Panc1 (cell line): Measurements from ENCODE around the gene TSPAN7. TPM values are rescaled to one million over a fixed set of nuclear protein-coding genes. Genes with fewer than 3 reads are reported as not detected.

Experiments used
- ATAC-seq: fragments of 200-7000 bp; cut with Tn5 transposase; 2 replicates; pipeline ENCODE4 v1.9.1; 2020; ENCODE audit warnings: mild to moderate bottlenecking, moderate library complexity
- BruUV-seq: library from RNA; stranded (reverse); fragments of 400-500 nt; replicated peaks from 2 replicates; lab custom pipeline; 2021; lab: Mats Ljungman, UMichigan
- CTCF ChIA-PET: fragments of 300-600 bp; sonication (Branson Sonifier 250); formaldehyde crosslinking; loops from one replicate; lab custom pipeline; 2022; ENCODE audit warnings: antibody characterized with exemption; lab: Charles Lee
- POLR2A ChIA-PET: fragments of 300-600 bp; sonication (Branson Sonifier 250); formaldehyde crosslinking; loops from one replicate; lab custom pipeline; 2022; ENCODE audit warnings: antibody characterized with exemption; lab: Charles Lee
- DNase-seq: peaks from one replicate; pipeline ENCODE4 v3.0.0-alpha.2; 2010; ENCODE audit warnings: low read depth, low spot score
- H3K27ac ChIP-seq: 2 replicates; pipeline ENCODE4 v1.5.1; 2011; ENCODE audit warnings: mild to moderate bottlenecking, low read length, inconsistent platforms
- H3K27me3 ChIP-seq: fragments of 200-500 bp; sonication (Bioruptor generic); 2 replicates; pipeline ENCODE4 v1.6.0; 2014; ENCODE audit warnings: low read length, inconsistent platforms; ENCODE audit not compliant: control insufficient read depth, insufficient read depth
- H3K36me3 ChIP-seq: fragments of 200-500 bp; sonication (Bioruptor generic); 2 replicates; pipeline ENCODE4 v1.5.1; 2014; ENCODE audit warnings: inconsistent platforms, mild to moderate bottlenecking, low read length, moderate library complexity; ENCODE audit not compliant: control insufficient read depth, insufficient read depth
- H3K4me1 ChIP-seq: 2 replicates; pipeline ENCODE4 v1.5.1; 2011; ENCODE audit warnings: inconsistent platforms, mild to moderate bottlenecking, low read length, moderate library complexity; ENCODE audit not compliant: control insufficient read depth, insufficient read depth
- H3K4me3 ChIP-seq, 2 experiments: 2 replicates each; pipeline ENCODE4 v1.5.1; 2011 to 2012; ENCODE audit warnings: low read depth in 2 of 2, low read length in 2 of 2, mild to moderate bottlenecking in 2 of 2, inconsistent platforms in 1 of 2, moderate library complexity in 1 of 2
- H3K9me3 ChIP-seq: fragments of 200-500 bp; sonication (Bioruptor generic); 2 replicates; pipeline ENCODE4 v1.5.1; 2014; ENCODE audit warnings: low read depth, mild to moderate bottlenecking, inconsistent platforms, low read length, moderate library complexity; ENCODE audit not compliant: control insufficient read depth, insufficient read depth
- POLR2AphosphoS5 ChIP-seq: IDR thresholded peaks from 2 replicates; pipeline ENCODE4 v1.6.1; 2012; ENCODE audit warnings: mild to moderate bottlenecking, low read depth, low read length, moderate library complexity
- SIN3A ChIP-seq: IDR thresholded peaks from 2 replicates; pipeline ENCODE4 v1.6.1; 2012; ENCODE audit warnings: low read depth, mild to moderate bottlenecking, low read length, moderate library complexity, borderline replicate concordance; ENCODE audit not compliant: insufficient read depth
- TCF7L2 ChIP-seq: IDR thresholded peaks from 2 replicates; pipeline ENCODE4 v1.6.1; 2011; ENCODE audit warnings: mild to moderate bottlenecking, low read depth, low read length, inconsistent platforms
- in situ Hi-C: cut with HindIII; loops from 2 replicates; pipeline ENCODE4 v1.10.0; 2016; ENCODE audit warnings: low sequenced_read_pairs, low pct_unique_long_range_greater_than_20kb
- intact Hi-C: fragments of 100-400 bp; cut with micrococcal nuclease; formaldehyde crosslinking; loops from one replicate; pipeline ENCODE4 v1.10.0; 2022; ENCODE audit not compliant: unreplicated experiment
- total RNA-seq: library from RNA; stranded (reverse); gene quantifications from one replicate; pipeline ENCODE4 v1.2.1, GENCODE V29; 2021; ENCODE audit not compliant: unreplicated experiment
- TF ChIP-seq, protein P1 (sequence below): fragments of 450-650 bp; IDR thresholded peaks from 2 replicates; pipeline ENCODE4 v1.5.1; 2017; ENCODE audit warnings: mild to moderate bottlenecking
- TF ChIP-seq, protein P2 (sequence below), 2 experiments: IDR thresholded peaks; 2 replicates each; pipeline ENCODE4 v1.6.1; 2011 to 2012; ENCODE audit warnings: low read depth in 2 of 2, control low read depth in 1 of 2, low read length in 1 of 2, mild to moderate bottlenecking in 1 of 2, moderate library complexity in 1 of 2; ENCODE audit not compliant: insufficient read depth in 1 of 2

The TSPAN7 gene
- total RNA-seq, 1 experiment from 2014 or later, result 0.13 TPM

DNA sequence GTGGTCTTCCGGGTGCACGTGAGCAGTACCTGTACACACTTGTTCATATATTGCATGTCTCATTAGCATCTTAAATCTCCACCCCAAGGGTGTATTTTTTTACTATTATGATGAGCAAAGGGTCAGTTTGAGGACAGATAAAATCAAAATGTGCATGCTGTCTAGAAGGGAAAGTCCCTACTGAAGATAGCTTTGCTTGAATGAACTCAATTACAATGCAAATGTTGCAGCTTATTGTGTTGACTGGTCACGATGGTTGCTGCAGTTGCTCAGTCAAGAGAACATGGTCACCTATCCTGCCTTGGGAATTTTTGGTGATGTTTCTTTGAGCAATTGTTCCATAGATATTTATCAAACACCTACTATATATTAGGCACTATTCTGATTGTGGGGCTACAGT, 136.1 kb downstream of the TSPAN7 start:
- BruUV-seq, result no TSS peak
- Histone ChIP-seq H3K9me3 (no peaks in the 10 kb centered on the region), H3K27ac (no peak overlapping the region), H3K4me3 (no peak overlapping the region), H3K4me1 (no peaks in the 10 kb centered on the region), H3K27me3 (no peaks in the 10 kb centered on the region), H3K36me3 (no peaks in the 10 kb centered on the region)
- DNase-seq (no peak), ATAC-seq (no peak)
- TF ChIP-seq, protein P1, sequence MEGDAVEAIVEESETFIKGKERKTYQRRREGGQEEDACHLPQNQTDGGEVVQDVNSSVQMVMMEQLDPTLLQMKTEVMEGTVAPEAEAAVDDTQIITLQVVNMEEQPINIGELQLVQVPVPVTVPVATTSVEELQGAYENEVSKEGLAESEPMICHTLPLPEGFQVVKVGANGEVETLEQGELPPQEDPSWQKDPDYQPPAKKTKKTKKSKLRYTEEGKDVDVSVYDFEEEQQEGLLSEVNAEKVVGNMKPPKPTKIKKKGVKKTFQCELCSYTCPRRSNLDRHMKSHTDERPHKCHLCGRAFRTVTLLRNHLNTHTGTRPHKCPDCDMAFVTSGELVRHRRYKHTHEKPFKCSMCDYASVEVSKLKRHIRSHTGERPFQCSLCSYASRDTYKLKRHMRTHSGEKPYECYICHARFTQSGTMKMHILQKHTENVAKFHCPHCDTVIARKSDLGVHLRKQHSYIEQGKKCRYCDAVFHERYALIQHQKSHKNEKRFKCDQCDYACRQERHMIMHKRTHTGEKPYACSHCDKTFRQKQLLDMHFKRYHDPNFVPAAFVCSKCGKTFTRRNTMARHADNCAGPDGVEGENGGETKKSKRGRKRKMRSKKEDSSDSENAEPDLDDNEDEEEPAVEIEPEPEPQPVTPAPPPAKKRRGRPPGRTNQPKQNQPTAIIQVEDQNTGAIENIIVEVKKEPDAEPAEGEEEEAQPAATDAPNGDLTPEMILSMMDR, result no peak
- TF ChIP-seq, protein P2, sequence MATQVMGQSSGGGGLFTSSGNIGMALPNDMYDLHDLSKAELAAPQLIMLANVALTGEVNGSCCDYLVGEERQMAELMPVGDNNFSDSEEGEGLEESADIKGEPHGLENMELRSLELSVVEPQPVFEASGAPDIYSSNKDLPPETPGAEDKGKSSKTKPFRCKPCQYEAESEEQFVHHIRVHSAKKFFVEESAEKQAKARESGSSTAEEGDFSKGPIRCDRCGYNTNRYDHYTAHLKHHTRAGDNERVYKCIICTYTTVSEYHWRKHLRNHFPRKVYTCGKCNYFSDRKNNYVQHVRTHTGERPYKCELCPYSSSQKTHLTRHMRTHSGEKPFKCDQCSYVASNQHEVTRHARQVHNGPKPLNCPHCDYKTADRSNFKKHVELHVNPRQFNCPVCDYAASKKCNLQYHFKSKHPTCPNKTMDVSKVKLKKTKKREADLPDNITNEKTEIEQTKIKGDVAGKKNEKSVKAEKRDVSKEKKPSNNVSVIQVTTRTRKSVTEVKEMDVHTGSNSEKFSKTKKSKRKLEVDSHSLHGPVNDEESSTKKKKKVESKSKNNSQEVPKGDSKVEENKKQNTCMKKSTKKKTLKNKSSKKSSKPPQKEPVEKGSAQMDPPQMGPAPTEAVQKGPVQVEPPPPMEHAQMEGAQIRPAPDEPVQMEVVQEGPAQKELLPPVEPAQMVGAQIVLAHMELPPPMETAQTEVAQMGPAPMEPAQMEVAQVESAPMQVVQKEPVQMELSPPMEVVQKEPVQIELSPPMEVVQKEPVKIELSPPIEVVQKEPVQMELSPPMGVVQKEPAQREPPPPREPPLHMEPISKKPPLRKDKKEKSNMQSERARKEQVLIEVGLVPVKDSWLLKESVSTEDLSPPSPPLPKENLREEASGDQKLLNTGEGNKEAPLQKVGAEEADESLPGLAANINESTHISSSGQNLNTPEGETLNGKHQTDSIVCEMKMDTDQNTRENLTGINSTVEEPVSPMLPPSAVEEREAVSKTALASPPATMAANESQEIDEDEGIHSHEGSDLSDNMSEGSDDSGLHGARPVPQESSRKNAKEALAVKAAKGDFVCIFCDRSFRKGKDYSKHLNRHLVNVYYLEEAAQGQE (IDR thresholded peaks at IDR 0.05; ENCODE audit: insufficient read depth in 1 of 2, low read depth in 2 of 2, low read length in 1 of 2), result no peak
- TF ChIP-seq SIN3A (no peak), POLR2AphosphoS5 (no peak), TCF7L2 (no peak)
- CTCF ChIA-PET, result no interaction called here
- in situ Hi-C loops (no loop called here), intact Hi-C loops (no loop called here)
- POLR2A ChIA-PET, result no interaction called here

DNA sequence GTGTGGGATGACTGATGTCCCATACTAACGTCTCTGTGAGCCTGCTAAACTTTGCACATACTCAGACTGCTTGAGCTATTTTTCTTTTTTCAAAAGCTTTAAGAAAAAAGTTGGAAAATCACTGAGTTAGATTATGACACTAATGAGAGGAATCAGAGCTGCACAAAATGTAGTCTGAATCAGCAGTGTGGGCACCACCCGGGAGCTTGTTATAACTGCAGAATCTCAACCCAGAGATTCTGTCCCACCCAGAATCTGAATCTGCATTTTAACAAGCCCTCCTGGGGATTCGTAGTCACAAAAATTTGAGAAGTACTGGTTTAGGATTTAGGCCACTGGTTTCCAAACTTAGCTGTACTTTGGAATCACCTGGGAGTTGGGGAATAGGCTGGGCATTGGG, 137.8 kb downstream of the TSPAN7 start:
- intact Hi-C loops, result no loop called here
- Histone ChIP-seq H3K27ac (no peak overlapping the region), H3K9me3 (no peaks in the 10 kb centered on the region), H3K36me3 (no peaks in the 10 kb centered on the region), H3K4me1 (no peaks in the 10 kb centered on the region), H3K27me3 (no peaks in the 10 kb centered on the region), H3K4me3 (no peak overlapping the region)
- TF ChIP-seq, protein P1, result no peak
- TF ChIP-seq POLR2AphosphoS5 (no peak), TCF7L2 (no peak), SIN3A (no peak)
- TF ChIP-seq, protein P2 (IDR thresholded peaks at IDR 0.05; ENCODE audit: insufficient read depth in 1 of 2, low read depth in 2 of 2, low read length in 1 of 2), result no peak
- CTCF ChIA-PET, result no interaction called here
- BruUV-seq, result no TSS peak
- no peak for DNase-seq
- in situ Hi-C loops, result no loop called here
- no peak for ATAC-seq
- POLR2A ChIA-PET, result no interaction called here
